Left ventricle myocardium inferior (tissue), 1 donor: Measurements from ENCODE around the gene EVA1A. TPM values are rescaled to one million over a fixed set of nuclear protein-coding genes. Genes with fewer than 3 reads are reported as not detected.
"Not testable (repeated sequence)": the region's sequence is repeated elsewhere in the genome, so short reads cannot be mapped to it uniquely, and the experiment has no call there.

Source experiments
- DNase-seq: peaks from one replicate; pipeline ENCODE4 v3.0.0-alpha.2; 2020
- H3K27ac ChIP-seq: fragments of 200-600 bp; replicated peaks from 2 replicates; pipeline ENCODE4 v1.8.0; 2021
- H3K27me3 ChIP-seq: fragments of 200-600 bp; 2 replicates; pipeline ENCODE4 v1.8.0; 2021; ENCODE audit warnings: low read depth
- H3K36me3 ChIP-seq: fragments of 200-600 bp; 2 replicates; pipeline ENCODE4 v1.8.0; 2021
- H3K4me1 ChIP-seq: fragments of 200-600 bp; 2 replicates; pipeline ENCODE4 v1.8.0; 2021
- H3K4me3 ChIP-seq: fragments of 200-600 bp; 2 replicates; pipeline ENCODE4 v1.8.0; 2021; ENCODE audit warnings: mild to moderate bottlenecking, moderate library complexity
- H3K9me3 ChIP-seq: fragments of 200-600 bp; replicated peaks from 2 replicates; pipeline ENCODE4 v1.8.0; 2021
- intact Hi-C: fragments of 100-400 bp; cut with micrococcal nuclease; formaldehyde crosslinking; loops from one replicate; pipeline ENCODE4 v1.11.0; 2022
- total RNA-seq: library from RNA; stranded (reverse); fragmentation: NEBNext Ultra II Directional; extraction: Animal tissue kit (Norgen Biotek cat#: 25700); gene quantifications from one replicate; pipeline ENCODE4 v1.2.1, GENCODE V29; 2021
- TF ChIP-seq, protein P1 (sequence below): fragments of 200-600 bp; IDR thresholded peaks from 2 replicates; pipeline ENCODE4 v1.8.0; 2021; ENCODE audit warnings: antibody characterized with exemption, mild to moderate bottlenecking, borderline replicate concordance
- donor health status: DM: no; HTN: yes; CAD: no; lungs with severe emphysema.

The EVA1A gene
- total RNA-seq, 1 donor from 2014 or later, result 0.41 TPM

- Histone ChIP-seq H3K27ac (no peak overlapping the region), H3K27me3 (no peaks in the 10 kb centered on the region), H3K9me3 (peaks cover 5% of the 10 kb centered on the region), H3K4me3 (no peak overlapping the region), H3K4me1 (no peaks in the 10 kb centered on the region), H3K36me3 (no peaks in the 10 kb centered on the region)
- TF ChIP-seq, protein P1, sequence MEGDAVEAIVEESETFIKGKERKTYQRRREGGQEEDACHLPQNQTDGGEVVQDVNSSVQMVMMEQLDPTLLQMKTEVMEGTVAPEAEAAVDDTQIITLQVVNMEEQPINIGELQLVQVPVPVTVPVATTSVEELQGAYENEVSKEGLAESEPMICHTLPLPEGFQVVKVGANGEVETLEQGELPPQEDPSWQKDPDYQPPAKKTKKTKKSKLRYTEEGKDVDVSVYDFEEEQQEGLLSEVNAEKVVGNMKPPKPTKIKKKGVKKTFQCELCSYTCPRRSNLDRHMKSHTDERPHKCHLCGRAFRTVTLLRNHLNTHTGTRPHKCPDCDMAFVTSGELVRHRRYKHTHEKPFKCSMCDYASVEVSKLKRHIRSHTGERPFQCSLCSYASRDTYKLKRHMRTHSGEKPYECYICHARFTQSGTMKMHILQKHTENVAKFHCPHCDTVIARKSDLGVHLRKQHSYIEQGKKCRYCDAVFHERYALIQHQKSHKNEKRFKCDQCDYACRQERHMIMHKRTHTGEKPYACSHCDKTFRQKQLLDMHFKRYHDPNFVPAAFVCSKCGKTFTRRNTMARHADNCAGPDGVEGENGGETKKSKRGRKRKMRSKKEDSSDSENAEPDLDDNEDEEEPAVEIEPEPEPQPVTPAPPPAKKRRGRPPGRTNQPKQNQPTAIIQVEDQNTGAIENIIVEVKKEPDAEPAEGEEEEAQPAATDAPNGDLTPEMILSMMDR, result no peak
- no peak for DNase-seq
- intact Hi-C loops, result no loop called here
Observed at GRCh38 chr2:75482398-75482797, 78.3 kb downstream of the EVA1A start.

- H3K4me1 ChIP-seq, result no peaks in the 10 kb centered on the region
- TF ChIP-seq, protein P1, result no peak
- intact Hi-C loops, result no loop called here
- H3K27ac ChIP-seq, result no peak overlapping the region
- no peak overlapping the region for H3K4me3 ChIP-seq
- DNase-seq, result no peak
- no peaks in the 10 kb centered on the region for H3K27me3 ChIP-seq
- H3K9me3 ChIP-seq, result no peaks in the 10 kb centered on the region
- H3K36me3 ChIP-seq, result no peaks in the 10 kb centered on the region
Observed at GRCh38 chr2:75480971-75481836, 79.5 kb downstream of the EVA1A start.

DNA sequence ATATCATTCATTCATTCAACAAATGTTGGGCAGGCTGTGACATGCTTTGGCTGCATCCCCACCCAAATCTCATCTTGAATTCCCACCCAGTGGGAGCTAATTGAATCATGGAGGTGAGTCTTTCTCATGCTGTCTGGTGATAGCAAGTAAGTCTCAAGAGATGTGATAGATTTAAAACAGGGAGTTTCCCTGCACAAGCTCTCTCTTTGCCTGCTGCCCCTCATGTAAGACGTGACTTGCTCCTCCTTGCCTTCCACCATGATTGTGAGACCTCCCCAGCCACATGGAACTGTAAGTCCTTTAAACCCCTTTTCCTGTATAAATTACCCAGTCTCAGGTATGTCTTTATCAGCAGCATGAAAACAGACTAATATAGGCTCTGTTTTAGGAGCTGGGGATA, 83.0 kb downstream of the EVA1A start:
- DNase-seq, intact Hi-C loops, H3K9me3 ChIP-seq, H3K27me3 ChIP-seq, H3K4me1 ChIP-seq, H3K36me3 ChIP-seq, H3K27ac ChIP-seq, H3K4me3 ChIP-seq: not testable (repeated sequence)

GRCh38 chr2:75476761-75477160, 84.0 kb downstream of the EVA1A start:
- intact Hi-C loops, result no loop called here
- DNase-seq, result no peak

DNA sequence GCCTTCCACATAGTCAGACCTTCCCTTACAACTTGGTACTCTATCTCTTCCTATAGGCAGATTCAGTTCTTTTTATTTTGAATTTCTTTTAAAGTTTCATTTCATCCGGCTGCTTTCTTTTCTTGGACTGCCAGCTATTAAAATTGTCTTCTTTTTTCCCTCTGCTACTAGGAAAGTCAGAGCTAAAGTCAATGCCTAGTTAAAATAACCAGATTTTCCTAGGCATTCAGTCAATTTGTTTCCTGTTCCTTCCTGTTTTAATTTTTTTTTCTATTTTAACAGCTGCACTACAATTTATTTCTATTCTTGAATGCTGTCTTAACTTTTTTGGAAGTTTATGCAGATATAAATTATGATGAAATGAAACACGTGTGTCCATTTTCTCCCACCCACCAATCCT, 84.8 kb downstream of the EVA1A start:
- TF ChIP-seq, protein P1, result no peak
- H3K27ac ChIP-seq, result no peak overlapping the region
- peaks cover 4% of the 10 kb centered on the region for H3K27me3 ChIP-seq
- intact Hi-C loops, result no loop called here
- no peaks in the 10 kb centered on the region for H3K4me1 ChIP-seq
- DNase-seq, result no peak
- no peaks in the 10 kb centered on the region for H3K9me3 ChIP-seq
- H3K36me3 ChIP-seq, result no peaks in the 10 kb centered on the region
- H3K4me3 ChIP-seq, result no peak overlapping the region

More at GRCh38 chr2:75476761-75477160, 84.0 kb downstream of the EVA1A start:
- Histone ChIP-seq H3K36me3 (no peaks in the 10 kb centered on the region), H3K4me3 (no peak overlapping the region), H3K27me3 (peaks cover 4% of the 10 kb centered on the region), H3K4me1 (no peaks in the 10 kb centered on the region), H3K27ac (no peak overlapping the region), H3K9me3 (no peaks in the 10 kb centered on the region)
- TF ChIP-seq, protein P1, result no peak

GRCh38 chr2:75475049-75475448, 85.7 kb downstream of the EVA1A start:
- intact Hi-C loops, result no loop called here
- DNase-seq, result no peak
- no peaks in the 10 kb centered on the region for H3K4me1 ChIP-seq
- H3K9me3 ChIP-seq, result no peaks in the 10 kb centered on the region
- H3K27ac ChIP-seq, result no peak overlapping the region
- H3K4me3 ChIP-seq, result no peak overlapping the region
- peaks cover 4% of the 10 kb centered on the region for H3K27me3 ChIP-seq
- no peaks in the 10 kb centered on the region for H3K36me3 ChIP-seq
- TF ChIP-seq, protein P1, result no peak
